ENCODE measurements around the gene PAPSS2. TPM values are rescaled to one million over a fixed set of nuclear protein-coding genes. Genes with fewer than 3 reads are reported as not detected.

The PAPSS2 gene
- total RNA-seq, 1 donor = 417 TPM

GRCh38 chr10:87757685-87758084 is 98.0 kb downstream of the PAPSS2 start:
- TF ChIP-seq CTCF (IDR thresholded peaks at IDR 0.05; ENCODE audit: insufficient read depth, low read depth, low read length) = no peak
- DNase-seq (ENCODE audit: low read depth) = no peak

GRCh38 chr10:87759551-87759950 is 99.9 kb downstream of the PAPSS2 start:
- TF ChIP-seq CTCF (IDR thresholded peaks at IDR 0.05; ENCODE audit: insufficient read depth, low read depth, low read length) = no peak
- no peak for DNase-seq (ENCODE audit: low read depth)
- H3K4me3 ChIP-seq (ENCODE audit: low read depth, low read length) = no peak overlapping the region

More at GRCh38 chr10:87757685-87758084, 98.0 kb downstream of the PAPSS2 start:
- H3K4me3 ChIP-seq (ENCODE audit: low read depth, low read length) = no peak overlapping the region

DNA sequence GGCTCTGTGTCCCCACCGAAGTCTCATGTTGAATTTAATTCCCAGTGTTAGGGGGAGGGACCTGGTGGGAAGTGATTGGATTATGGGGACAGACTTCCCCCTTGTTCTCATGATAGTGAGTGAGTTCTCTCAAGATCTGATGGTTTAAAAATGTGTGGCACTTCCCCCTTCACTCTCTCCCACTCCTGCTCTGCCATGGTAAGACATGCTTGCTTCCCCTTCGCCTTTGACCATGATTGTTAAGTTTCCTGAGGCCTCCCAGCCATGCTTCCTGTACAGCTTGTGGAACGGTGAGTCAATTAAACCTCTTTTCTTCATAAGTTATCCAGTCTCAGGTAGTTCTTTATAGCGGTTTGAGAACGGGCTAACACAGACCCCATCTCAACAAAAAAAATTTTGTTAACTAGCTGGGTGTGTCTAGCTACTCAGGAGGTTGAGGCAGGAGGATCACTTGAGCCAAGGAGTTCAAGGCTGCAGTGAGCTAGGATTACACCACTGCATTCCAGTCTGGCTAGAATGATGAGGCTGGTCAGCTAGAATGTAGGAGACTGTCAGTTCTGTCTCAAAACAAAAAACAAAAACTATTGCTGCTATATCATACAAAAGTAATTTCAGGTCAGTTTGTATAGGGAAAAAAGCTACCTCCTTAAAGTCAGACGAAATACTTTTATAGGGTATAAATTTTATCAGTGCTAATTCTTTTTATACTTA is 100.7 kb downstream of the PAPSS2 start:
- DNase-seq (ENCODE audit: low read depth) = no peak
- H3K4me3 ChIP-seq (ENCODE audit: low read depth, low read length) = no peak overlapping the region
- TF ChIP-seq CTCF (IDR thresholded peaks at IDR 0.05; ENCODE audit: insufficient read depth, low read depth, low read length) = no peak

DNA sequence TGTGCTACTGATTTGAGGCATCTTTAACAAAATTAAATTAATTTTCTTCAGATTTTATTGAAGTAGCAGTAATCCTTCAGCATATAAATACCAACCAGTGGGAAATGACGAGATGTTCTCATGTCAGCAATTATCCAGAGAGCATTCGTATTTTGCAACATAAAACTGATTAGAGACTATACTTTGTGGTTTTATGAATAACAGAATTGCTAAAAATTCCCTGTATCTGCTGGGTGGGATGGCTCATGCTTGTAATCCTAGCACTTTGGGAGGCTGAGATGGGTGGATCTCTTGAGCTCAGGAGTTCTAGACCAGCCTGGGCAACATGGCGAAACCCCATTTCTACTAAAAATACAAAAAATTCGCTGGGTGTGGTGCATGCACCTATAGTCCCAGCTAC is 101.5 kb downstream of the PAPSS2 start:
- no peak overlapping the region for H3K4me3 ChIP-seq (ENCODE audit: low read depth, low read length)
- TF ChIP-seq CTCF (IDR thresholded peaks at IDR 0.05; ENCODE audit: insufficient read depth, low read depth, low read length) = no peak
- DNase-seq (ENCODE audit: low read depth) = peak; percentile 66

DNA sequence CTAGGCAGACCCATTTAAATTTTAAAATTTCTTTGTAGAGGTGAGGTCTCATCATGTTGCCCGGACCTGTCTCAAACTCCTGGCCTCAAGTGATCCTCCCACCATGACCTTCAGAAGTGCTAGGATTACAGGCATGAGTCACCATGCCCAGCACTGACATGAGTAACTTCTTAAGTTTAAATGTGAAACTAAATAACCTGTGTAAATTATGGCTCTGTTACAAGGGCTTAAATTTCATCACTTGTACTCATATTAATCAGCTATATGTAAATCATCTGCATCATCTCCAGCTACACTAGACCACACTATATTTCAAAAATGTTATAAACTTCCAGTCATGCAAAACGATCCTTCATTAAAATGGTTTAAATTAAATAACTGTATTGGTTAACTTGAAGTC is 102.2 kb downstream of the PAPSS2 start:
- DNase-seq (ENCODE audit: low read depth) = peak; percentile 92
- TF ChIP-seq CTCF (IDR thresholded peaks at IDR 0.05; ENCODE audit: insufficient read depth, low read depth, low read length) = no peak
- no peak overlapping the region for H3K4me3 ChIP-seq (ENCODE audit: low read depth, low read length)

DNA sequence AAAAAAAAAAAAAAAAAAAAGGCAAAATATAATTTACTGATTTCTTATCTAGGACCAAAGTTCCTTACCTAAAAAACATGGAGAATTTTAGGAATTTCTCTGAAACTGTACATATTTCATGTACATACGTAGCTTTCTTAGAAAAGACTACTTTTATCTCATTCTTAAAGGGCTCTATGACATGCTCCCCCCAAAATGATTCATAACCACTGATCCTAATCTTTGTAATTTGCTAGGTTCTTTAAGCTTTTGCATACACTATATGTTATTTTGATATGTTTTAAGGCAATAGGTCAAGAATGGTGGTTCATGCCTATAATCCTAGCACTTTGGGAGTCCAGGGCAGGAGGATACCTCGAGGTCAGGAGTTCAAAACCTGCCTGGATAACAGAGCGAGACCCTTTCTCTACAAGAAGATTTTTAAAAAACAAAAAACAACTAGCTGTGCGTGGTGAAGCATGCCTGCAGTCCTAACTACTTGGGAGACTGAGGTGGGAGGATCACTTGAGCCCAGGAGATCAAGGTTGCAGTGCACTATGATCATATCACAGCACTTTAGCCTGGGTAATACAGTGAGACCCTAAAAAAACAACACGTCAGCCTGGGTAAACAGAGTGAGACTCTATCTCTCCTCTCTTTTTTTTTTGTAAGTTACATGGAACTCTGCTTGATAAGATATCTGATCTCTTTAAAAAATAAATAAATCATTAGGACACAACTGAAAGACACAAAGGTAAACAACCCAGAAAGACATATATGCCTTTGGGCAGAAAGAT is 103.6 kb downstream of the PAPSS2 start:
- no peak for TF ChIP-seq CTCF (IDR thresholded peaks at IDR 0.05; ENCODE audit: insufficient read depth, low read depth, low read length)
- DNase-seq (ENCODE audit: low read depth) = no peak
- no peak overlapping the region for H3K4me3 ChIP-seq (ENCODE audit: low read depth, low read length)
